NCI-H1436 treated with DMSO at 0.1 percent for 48 hours (cell line): ENCODE data around the gene TREML2.
"Not testable (repeated sequence)": the region's sequence is repeated elsewhere in the genome, so short reads cannot be mapped to it uniquely, and the experiment has no call there.

ENCODE experiments used
- DNase-seq: peaks from one replicate; lab custom pipeline; 2025; lab: John Stamatoyannopoulos, UW

The TREML2 gene

GRCh38 chr6:41200901-41201763 is at the start of gene TREML2:
Gene TREML2 (minus strand): TSS chr6:41201149. CDS start chr6:41201008, 141 bp downstream.
- no peak for DNase-seq

- no peak for DNase-seq
These were observed 47.1 kb upstream of the TREML2 start for GRCh38 chr6:41247882-41248705.

GRCh38 chr6:41247288-41247865 is 46.4 kb upstream of the TREML2 start:
- no peak for DNase-seq

GRCh38 chr6:41246529-41246928 is 45.6 kb upstream of the TREML2 start:
- not testable (repeated sequence) for DNase-seq

- DNase-seq = no peak
These were observed 38.7 kb upstream of the TREML2 start for GRCh38 chr6:41239467-41240159.

- DNase-seq = no peak
These were observed 36.2 kb upstream of the TREML2 start for GRCh38 chr6:41237128-41237527.

- no peak for DNase-seq
These were observed 35.3 kb upstream of the TREML2 start for GRCh38 chr6:41236276-41236675.

- DNase-seq = no peak
These were observed 31.7 kb upstream of the TREML2 start for GRCh38 chr6:41232667-41233066.

GRCh38 chr6:41231246-41231645 is 30.3 kb upstream of the TREML2 start:
- DNase-seq = no peak

- no peak for DNase-seq
These were observed 28.8 kb upstream of the TREML2 start for GRCh38 chr6:41229721-41230120.

- DNase-seq = no peak
These were observed 27.7 kb upstream of the TREML2 start for GRCh38 chr6:41228616-41229015.

GRCh38 chr6:41228096-41228495 is 27.1 kb upstream of the TREML2 start, which contains the start of gene TREML4:
Gene TREML4 (plus strand): TSS chr6:41228349. CDS start chr6:41228428, 79 bp downstream.
- DNase-seq = no peak

GRCh38 chr6:41226752-41227151 is 25.8 kb upstream of the TREML2 start:
- peak; percentile 51 for DNase-seq

GRCh38 chr6:41224800-41225199 is 23.9 kb upstream of the TREML2 start:
- no peak for DNase-seq

- no peak for DNase-seq
These were observed 21.6 kb upstream of the TREML2 start for GRCh38 chr6:41222513-41222912.

- no peak for DNase-seq
These were observed 21.1 kb upstream of the TREML2 start for GRCh38 chr6:41222045-41222444.

GRCh38 chr6:41216616-41217015 is 15.7 kb upstream of the TREML2 start:
- no peak for DNase-seq

GRCh38 chr6:41215777-41216176 is 14.8 kb upstream of the TREML2 start:
- DNase-seq = no peak

- DNase-seq = no peak
These were observed 13.8 kb upstream of the TREML2 start for GRCh38 chr6:41214559-41215238.

GRCh38 chr6:41209547-41210320 is 8.8 kb upstream of the TREML2 start:
- no peak for DNase-seq
